NOMO-1 (cell line): ENCODE measurements around the gene IL17B.

Experiments used
- DNase-seq, 2 experiments: peaks; one replicate each; lab custom pipeline; 2025; ENCODE audit not compliant: unreplicated experiment in 2 of 2; lab: John Stamatoyannopoulos, UW

Gene IL17B, protein sequence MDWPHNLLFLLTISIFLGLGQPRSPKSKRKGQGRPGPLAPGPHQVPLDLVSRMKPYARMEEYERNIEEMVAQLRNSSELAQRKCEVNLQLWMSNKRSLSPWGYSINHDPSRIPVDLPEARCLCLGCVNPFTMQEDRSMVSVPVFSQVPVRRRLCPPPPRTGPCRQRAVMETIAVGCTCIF

DNA sequence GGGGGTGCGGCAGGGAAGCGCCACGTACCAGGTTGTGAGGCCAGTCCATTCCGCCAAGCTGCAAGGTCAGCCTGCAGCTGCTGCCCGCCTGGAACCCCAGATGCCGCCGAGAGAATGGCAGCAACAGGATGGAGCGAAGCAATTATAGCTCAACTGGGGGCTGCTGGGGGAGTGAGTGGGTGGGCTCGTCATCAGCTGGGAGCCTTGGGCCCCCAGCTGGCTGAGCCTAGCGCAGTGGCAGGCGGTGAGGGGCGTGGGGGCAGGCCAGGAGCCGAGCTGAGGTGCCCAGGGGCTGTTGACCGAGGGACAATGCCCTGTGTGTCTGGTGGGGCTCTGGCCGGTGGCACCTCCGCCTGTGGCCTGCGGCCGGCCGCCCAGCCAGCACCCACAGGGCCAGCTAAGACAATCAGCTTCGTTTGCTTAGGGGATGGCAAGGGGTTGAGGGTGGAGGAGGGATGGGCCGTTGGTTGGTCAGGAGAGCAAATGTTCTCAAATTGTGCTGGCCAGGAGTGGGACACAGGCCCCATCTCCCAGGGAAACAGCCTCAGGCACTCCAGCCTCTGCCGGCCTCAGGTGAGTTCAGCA is at the start of gene IL17B:
TSS of gene IL17B (minus strand) at position 116 of the 585 bp plus-strand sequence. CDS start at position 49, 67 bp downstream.
- DNase-seq = no peak

- no peak for DNase-seq
These were observed 48.9 kb upstream of the IL17B start for GRCh38 chr5:149428032-149428431.

GRCh38 chr5:149427374-149427773 is 48.3 kb upstream of the IL17B start:
- no peak for DNase-seq

GRCh38 chr5:149426931-149427330 is 47.8 kb upstream of the IL17B start:
- no peak for DNase-seq

DNA sequence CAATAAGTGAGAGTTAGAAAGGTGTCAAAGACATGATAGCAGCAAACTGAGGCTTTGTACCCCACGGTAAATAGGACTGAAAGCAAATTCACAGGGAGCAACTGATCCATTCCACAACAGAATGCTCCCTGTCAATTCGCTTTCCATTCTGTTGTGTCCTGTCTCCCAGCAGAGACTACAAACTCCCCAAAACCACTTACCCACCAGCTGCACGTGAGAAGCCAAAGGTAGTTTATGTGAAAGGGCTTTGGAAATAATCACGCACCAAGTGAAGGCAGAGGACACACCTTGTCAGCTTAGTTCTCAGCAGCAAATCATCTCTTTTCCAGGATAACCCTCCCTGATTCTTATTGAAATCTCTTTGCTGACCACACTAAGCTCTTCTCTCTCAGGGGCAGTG is 46.6 kb upstream of the IL17B start:
- no peak for DNase-seq

DNA sequence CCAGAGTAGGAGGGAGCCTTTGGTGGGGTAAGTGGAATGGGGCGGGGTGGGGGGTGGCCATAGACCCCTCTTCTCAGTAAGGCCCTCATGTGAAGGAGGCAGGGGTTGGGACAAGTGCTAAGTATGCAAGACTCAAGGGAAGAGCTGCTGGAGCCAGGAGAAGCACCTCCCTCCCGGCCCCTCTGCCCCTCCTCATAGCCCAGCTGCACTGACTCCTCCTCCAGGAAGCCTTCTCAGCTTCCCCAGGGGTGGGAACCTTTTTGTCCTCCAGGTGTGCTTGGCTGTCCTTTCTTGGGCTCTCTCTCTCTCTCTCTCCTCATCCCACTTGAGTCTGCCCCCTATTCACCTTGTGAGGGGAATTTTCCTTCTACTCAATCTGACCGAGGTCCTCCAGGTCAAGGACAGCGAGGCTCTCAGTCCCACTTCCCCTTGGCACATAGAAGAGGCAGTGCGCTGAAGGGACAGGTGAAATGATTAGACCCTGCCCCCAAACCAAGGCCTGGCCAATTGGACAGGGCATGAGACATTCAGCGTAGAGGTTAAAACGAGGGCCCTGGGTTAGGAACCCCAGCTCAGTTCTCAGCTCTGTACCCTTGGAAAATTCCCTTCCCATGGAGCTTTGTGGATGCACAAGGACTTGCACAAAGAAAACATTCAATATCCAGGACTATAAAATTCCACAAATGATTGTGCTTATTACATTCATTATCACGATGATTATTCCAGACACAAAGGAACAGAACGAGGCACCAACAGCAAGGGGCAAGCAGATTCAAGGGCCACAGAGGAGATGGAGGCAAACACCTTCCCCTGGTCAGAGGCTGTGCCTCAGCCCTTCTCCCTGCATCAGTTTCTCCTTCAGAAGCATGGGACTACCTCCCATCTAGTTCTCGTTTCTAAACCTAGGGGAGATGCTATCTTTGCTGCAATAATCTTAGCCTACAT is 45.6 kb upstream of the IL17B start:
- no peak for DNase-seq

DNA sequence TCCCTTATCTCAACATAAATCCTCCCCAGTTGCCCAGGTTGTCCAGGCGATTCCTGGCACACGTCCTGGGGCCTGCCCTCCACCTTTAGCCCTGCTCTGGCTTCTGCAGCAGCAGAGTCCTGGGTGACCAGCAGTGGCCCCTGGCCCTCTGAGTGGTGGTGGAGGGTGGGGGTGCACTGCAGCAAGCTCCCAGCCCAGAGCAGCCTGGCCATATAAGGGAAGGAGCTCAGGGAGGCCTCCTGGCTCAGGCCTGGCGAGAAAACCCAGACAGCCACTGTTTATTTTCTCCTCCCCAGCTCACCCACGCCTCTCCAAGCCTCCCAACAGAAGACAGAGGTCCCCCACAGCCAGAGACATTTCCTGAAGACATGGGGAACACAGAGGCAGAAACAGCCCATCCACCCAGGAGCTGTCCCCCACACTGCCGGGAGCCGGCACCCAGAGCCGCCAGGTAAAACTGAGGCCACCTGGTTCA is 44.7 kb upstream of the IL17B start:
- DNase-seq = no peak

GRCh38 chr5:149423049-149423793 is 44.1 kb upstream of the IL17B start:
- DNase-seq = no peak

- DNase-seq = no peak
These were observed 43.4 kb upstream of the IL17B start for GRCh38 chr5:149422366-149423048.

DNA sequence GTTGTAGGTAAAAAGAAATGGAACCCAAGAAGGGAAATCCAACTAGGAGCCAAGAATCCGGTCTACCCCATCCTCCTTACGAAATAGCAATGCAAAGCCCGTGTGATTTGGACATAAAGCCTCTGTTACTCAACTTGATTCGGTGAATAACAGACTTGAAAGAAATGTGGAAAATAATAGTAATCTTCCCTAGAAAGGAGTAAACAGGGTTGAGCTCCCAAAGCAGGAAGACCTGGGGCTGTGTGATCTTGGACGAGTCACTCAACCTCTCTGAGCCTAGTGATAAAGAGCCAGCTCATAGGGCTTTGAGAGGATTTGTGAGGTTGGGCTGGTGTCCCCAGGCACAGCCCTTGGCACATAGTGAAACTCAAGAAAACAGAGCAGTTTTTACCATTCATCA is 42.7 kb upstream of the IL17B start:
- DNase-seq = no peak

DNA sequence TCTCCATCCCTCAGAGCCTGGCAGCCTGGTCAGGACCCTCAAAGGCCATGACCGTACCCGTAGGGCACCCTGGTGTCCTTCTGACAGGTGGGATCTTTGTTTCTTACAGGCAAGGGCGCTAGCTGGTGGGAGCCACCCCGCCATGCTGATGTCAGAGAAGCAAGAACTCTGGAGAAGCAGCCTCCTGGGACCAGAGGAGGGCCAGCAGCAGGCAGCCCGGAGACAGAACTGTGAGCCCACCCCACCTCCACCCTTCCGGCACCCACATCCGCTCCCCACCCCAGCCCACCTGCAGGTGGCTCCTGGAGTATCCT is 42.2 kb upstream of the IL17B start:
- no peak for DNase-seq

GRCh38 chr5:149420545-149421371 is 41.7 kb upstream of the IL17B start:
- DNase-seq = no peak

- DNase-seq = peak in 1 of 2 experiments; percentile 7
These were observed 40.9 kb upstream of the IL17B start for GRCh38 chr5:149419859-149420544.

- DNase-seq = no peak
These were observed 40.4 kb upstream of the IL17B start for GRCh38 chr5:149419532-149419858.

- no peak for DNase-seq
These were observed 39.9 kb upstream of the IL17B start for GRCh38 chr5:149418910-149419531.

DNA sequence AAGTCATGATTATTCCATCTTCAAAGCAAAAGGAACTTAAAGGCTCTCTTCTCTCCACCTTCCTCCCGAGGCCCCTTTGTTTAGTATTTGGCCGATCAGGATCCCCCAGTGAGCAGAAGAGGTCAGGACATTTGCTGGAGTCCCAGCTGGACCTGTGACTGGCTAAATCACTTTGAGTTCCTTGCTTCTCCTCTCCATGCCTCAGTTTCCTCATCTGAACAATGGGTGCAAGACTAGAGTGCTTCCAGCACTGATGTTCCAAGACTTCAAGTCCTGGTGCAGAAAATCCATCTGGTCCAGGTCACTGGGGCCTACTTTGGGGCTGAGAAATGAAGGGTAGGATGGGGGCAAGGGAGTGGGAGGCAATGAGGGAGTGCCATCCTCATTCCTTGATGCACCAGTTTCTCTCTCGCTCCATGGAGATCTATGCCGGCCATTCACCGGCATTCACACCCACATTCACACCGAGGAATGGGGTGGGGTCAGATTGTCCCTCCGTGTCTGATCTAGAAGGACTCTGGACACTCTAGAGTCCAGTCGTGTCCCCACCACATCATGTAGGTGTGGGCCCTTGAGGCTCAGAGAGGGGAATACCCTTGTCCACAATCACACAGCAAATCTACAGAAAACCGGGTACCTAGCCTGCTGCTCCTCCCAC is 38.7 kb upstream of the IL17B start:
- no peak for DNase-seq

DNA sequence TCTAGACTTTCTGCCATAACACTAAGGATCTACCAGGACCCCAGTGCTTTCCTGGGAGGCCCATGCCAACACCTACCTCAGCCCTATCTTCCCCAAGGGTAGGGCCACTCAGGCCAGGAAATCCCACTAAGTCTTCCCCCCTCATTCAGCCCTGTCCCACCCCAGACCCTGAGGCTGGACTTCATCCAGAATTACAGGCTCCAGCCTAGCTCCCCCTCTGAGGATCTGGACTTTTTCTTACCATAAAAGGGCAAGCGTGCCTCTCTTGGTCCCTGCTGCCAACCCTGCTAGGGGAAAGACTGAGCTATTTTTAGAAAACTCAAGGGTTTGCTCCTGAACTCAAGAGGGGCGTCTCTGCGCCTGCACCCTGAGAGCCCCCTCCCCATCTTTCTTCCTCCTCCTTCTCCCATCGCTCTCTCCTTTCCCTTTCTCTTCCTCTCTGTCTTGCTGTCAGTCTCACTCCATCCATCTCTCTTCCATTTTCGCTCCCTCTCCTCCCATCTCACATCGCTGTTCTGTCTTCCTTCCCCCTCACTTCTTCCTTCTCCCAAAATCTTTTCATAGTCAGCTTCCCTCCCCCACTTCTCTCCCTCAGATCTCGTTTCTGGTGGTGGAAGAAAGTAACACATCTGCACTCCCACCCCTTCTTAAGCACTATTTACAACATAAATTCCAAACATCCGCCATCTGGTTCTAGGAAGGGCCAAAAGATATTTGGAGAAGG is 38.1 kb upstream of the IL17B start:
- DNase-seq = no peak
